Measurements from ENCODE around the gene ARMC10. TPM values are rescaled to one million over a fixed set of nuclear protein-coding genes. Genes with fewer than 3 reads are reported as not detected.

The ARMC10 gene
- 24.7 and 35.6 TPM in 2 replicates for total RNA-seq

GRCh38 chr7:103074519-103075336 lies at the start of gene ARMC10, which contains the start of gene FBXL13:
Gene ARMC10, plus strand, starts transcription at chr7:103075140. Its CDS starts 133 bp downstream, at chr7:103075273.
Gene FBXL13, minus strand, starts transcription at chr7:103074796.

Other genes starting within 250 kb of the ARMC10 start
- gene LRRC17, start 162.1 kb upstream of the ARMC10 start, total RNA-seq = 0.26 and 0.43 TPM in 2 replicates
- 0.22 and 0.34 TPM in 2 replicates for gene FBXL13, start 344 bp upstream of the ARMC10 start, total RNA-seq
- 2.8 and 4.0 TPM in 2 replicates for gene NAPEPLD, start 74.0 kb downstream of the ARMC10 start, total RNA-seq
- 43.7 and 65.8 TPM in 2 replicates for gene PMPCB, start 222.3 kb downstream of the ARMC10 start, total RNA-seq

Data from dermis lymphatic vessel endothelial cell (primary cell).